ENCODE results near the gene CRTC1.

CRTC1 gene

GRCh38 chr19:18793144-18794028 is 109.9 kb downstream of the CRTC1 start:
- H3K4me3 ChIP-seq (ENCODE audit: low read depth, low read length), result no peak overlapping the region
- no peak for TF ChIP-seq CTCF (IDR thresholded peaks at IDR 0.05; ENCODE audit: borderline replicate concordance, insufficient read depth, low read depth, low read length)

DNA sequence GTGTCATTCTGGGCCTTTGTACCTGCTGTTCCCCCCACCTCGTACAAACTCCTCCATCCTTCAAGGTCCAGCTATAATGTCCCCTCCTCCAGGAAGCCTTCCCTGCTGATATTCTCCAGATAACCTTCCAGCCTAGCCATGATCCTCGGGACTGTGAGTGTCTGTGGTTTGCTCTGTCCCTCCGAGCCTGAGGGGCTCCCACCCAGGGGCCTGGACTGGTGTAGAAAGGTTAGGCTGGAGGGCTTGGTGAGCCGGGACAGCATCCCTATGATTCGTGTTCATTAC is 110.5 kb downstream of the CRTC1 start:
- TF ChIP-seq CTCF (IDR thresholded peaks at IDR 0.05; ENCODE audit: borderline replicate concordance, insufficient read depth, low read depth, low read length), result no peak
- H3K4me3 ChIP-seq (ENCODE audit: low read depth, low read length), result no peak overlapping the region

GRCh38 chr19:18794692-18795091 is 111.2 kb downstream of the CRTC1 start:
- no peak for TF ChIP-seq CTCF (IDR thresholded peaks at IDR 0.05; ENCODE audit: borderline replicate concordance, insufficient read depth, low read depth, low read length)
- no peak overlapping the region for H3K4me3 ChIP-seq (ENCODE audit: low read depth, low read length)

DNA sequence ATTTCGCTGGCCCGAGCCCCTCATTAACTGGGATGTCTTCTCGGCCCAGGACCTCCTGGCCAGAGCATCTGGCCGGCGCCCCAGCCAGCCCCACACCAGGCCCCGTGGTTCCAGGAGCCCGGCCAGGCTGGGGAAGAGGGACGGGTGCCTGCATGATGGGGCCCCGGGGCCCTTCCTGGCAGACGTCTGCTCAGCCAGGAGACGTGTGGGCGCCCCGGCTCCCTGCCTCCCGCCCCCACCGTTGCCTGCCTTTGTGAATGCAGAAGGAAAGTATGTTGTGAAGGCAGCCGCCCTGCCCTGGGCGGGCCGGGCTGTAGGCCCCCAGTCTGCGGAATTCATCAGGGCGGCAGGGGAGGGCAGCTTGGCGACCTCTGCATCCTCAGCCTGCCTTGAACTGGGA is 112.1 kb downstream of the CRTC1 start:
- no peak for TF ChIP-seq CTCF (IDR thresholded peaks at IDR 0.05; ENCODE audit: borderline replicate concordance, insufficient read depth, low read depth, low read length)

GRCh38 chr19:18796239-18796638 is 112.8 kb downstream of the CRTC1 start:
- TF ChIP-seq CTCF (IDR thresholded peaks at IDR 0.05; ENCODE audit: borderline replicate concordance, insufficient read depth, low read depth, low read length), result no peak
- no peak overlapping the region for H3K4me3 ChIP-seq (ENCODE audit: low read depth, low read length)

More for the DNA sequence above, 112.1 kb downstream of the CRTC1 start:
- H3K4me3 ChIP-seq (ENCODE audit: low read depth, low read length), result no peak overlapping the region

DNA sequence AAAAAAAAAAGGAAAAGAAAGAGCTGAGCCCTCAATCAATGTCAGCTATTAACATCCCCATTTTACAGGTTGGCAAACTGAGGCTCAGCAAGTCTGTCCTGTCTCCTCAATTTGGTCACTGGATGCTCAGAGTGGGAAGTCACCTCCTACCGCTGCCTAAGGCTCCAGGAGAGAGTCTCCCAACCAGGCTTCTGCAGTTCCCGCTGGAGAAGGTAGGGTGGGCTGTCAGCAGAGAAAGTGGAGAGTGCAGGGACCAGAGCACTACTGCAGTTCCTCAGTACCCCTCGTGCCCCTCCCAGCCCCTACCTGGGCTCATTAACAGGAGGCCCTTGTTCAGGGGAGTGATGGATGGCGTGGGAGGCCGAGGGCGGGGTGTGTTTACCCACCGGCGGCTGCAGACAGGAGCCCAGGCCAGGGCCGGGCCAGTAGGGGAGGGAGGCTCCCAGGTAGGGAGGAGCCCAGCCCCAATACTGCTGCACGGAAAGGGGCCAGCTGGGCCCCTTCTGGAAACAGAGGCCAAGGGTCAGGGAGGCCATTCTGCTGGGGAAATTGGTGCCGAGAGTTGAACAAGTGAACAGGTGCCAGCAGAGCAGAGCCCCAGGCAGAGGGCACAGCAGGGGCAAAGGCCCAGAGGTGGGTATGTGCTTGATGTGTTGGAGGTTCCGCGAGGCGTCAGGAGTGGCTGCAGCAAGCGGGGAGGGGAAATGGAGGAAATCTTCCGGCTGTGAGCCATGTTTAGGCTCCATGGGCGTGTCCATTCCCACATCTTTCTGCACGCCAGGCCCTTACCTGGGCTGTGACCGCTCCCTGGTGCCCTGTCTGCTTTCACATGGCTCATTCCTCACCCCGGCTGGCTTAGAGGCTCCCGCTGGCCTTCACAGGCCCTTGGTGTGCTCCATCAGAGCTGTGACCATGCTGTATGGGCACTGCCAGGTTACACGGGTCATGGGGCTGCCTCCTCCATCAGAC is 115.2 kb downstream of the CRTC1 start:
- no peak for TF ChIP-seq CTCF (IDR thresholded peaks at IDR 0.05; ENCODE audit: borderline replicate concordance, insufficient read depth, low read depth, low read length)
- H3K4me3 ChIP-seq (ENCODE audit: low read depth, low read length), result no peak overlapping the region
